K562 (cell line): ENCODE measurements around the gene NUBP2. TPM values are rescaled to one million over a fixed set of nuclear protein-coding genes. Genes with fewer than 3 reads are reported as not detected.

ENCODE experiments used
- ATAC-seq: fragments of 200-7000 bp; cut with Tn5 transposase; 3 replicates; pipeline ENCODE4 v1.9.1; 2020; ENCODE audit warnings: moderate library complexity
- BruUV-seq: library from RNA; stranded (reverse); fragments of 400-500 nt; replicated peaks from 2 replicates; lab custom pipeline; 2021; lab: Mats Ljungman, UMichigan
- CTCF ChIA-PET: fragments of 300-600 bp; formaldehyde crosslinking; extraction: SDS; loops from one replicate; lab custom pipeline; 2021; ENCODE audit warnings: low intra/inter-chr PET ratio; lab: Yijun Ruan, JAX
- POLR2A ChIA-PET: fragments of 300-600, 350-650 bp; sonication (Branson Sonifier 250); formaldehyde crosslinking; extraction: SDS; loops from one replicate; lab custom pipeline; 2021; ENCODE audit warnings: antibody characterized with exemption, inconsistent platforms; lab: Yijun Ruan, JAX
- DNase-seq, 4 experiments: peaks; one replicate each; pipeline versions ENCODE4 v3.0.0 to v3.0.0-alpha.2; 2011 to 2018; ENCODE audit warnings: low spot score in 3 of 4, mixed read lengths in 3 of 4; ENCODE audit errors: extremely low read depth in 1 of 4
- FAIRE-seq: peaks from 2 replicates; lab custom pipeline; 2011; peaks lifted over from hg19 to GRCh38; lab: Jason Lieb, UNC
- H2AFZ ChIP-seq: 2 replicates; pipeline ENCODE4 v1.6.0; 2011; ENCODE audit warnings: low read depth, low read length, control low read depth, inconsistent platforms
- H3K27ac ChIP-seq: fragments of 200-600 bp; 3 replicates; pipeline ENCODE4 v1.8.0; 2011; ENCODE audit warnings: low read depth, mild to moderate bottlenecking, control low read depth, inconsistent platforms, low read length, moderate library complexity, mixed read lengths; ENCODE audit errors: extremely low read depth
- H3K27me3 ChIP-seq, 2 experiments: fragments of 300-600 bp in 1 of 2; 2 replicates in 1 of 2; 3 replicates in 1 of 2; pipeline versions ENCODE4 v1.6.0 to v1.8.0; 2011; ENCODE audit warnings: inconsistent platforms in 2 of 2, low read length in 2 of 2, mild to moderate bottlenecking in 1 of 2, mixed read lengths in 1 of 2, moderate library complexity in 1 of 2; ENCODE audit not compliant: control insufficient read depth in 2 of 2, insufficient read depth in 2 of 2
- H3K36me3 ChIP-seq: fragments of 300-600 bp; 3 replicates; pipeline ENCODE4 v1.8.0; 2011; ENCODE audit warnings: mild to moderate bottlenecking, low read length, inconsistent platforms; ENCODE audit not compliant: control insufficient read depth, insufficient read depth
- H3K4me1 ChIP-seq, 2 experiments: fragments of 200-600 bp in 1 of 2; replicated peaks in 1 of 2; 2 replicates in 1 of 2; 3 replicates in 1 of 2; pipeline versions ENCODE4 v1.5.1 to v1.8.0; 2011; ENCODE audit warnings: inconsistent platforms in 2 of 2, low read length in 2 of 2, mild to moderate bottlenecking in 1 of 2, mixed read lengths in 1 of 2, moderate library complexity in 1 of 2; ENCODE audit not compliant: control insufficient read depth in 2 of 2, insufficient read depth in 2 of 2
- H3K4me2 ChIP-seq: 2 replicates; pipeline ENCODE4 v1.6.1; 2011; ENCODE audit warnings: low read length, control low read depth, inconsistent platforms, mixed read lengths; ENCODE audit not compliant: insufficient read depth
- H3K4me3 ChIP-seq: fragments of 200-600 bp; sonication (generic), shearing (Covaris generic); 2 replicates; pipeline ENCODE4 v1.5.1; 2016; ENCODE audit warnings: control low read depth, inconsistent platforms
- H3K79me2 ChIP-seq: fragments of 200-600 bp; 3 replicates; pipeline ENCODE4 v1.8.0; 2011; ENCODE audit warnings: low read length, inconsistent platforms; ENCODE audit not compliant: control insufficient read depth, insufficient read depth
- H3K9ac ChIP-seq, 2 experiments: 2 replicates each; pipeline versions ENCODE4 v1.6.0 to v1.6.1; 2011; ENCODE audit warnings: low read depth in 2 of 2, low read length in 2 of 2, control low read depth in 1 of 2, inconsistent platforms in 1 of 2, mild to moderate bottlenecking in 1 of 2, mixed read lengths in 1 of 2; ENCODE audit not compliant: insufficient read depth in 1 of 2
- H3K9me1 ChIP-seq: one replicate; pipeline ENCODE4 v1.6.0; 2011; ENCODE audit warnings: inconsistent platforms, mild to moderate bottlenecking, low read length, moderate library complexity; ENCODE audit not compliant: control insufficient read depth, insufficient read depth
- H3K9me3 ChIP-seq: replicated peaks from 2 replicates; pipeline ENCODE4 v1.5.1; 2011; ENCODE audit warnings: low read depth, low read length, inconsistent platforms; ENCODE audit not compliant: control insufficient read depth, insufficient read depth
- H4K20me1 ChIP-seq: replicated peaks from 2 replicates; pipeline ENCODE4 v1.6.1; 2011; ENCODE audit warnings: low read length, inconsistent platforms, mixed read lengths; ENCODE audit not compliant: control insufficient read depth, insufficient read depth
- BRCA1 ChIP-seq, 2 experiments: fragments of 450-650 bp in 1 of 2; sonication (generic) in 1 of 2; formaldehyde crosslinking in 1 of 2; IDR thresholded peaks; 2 replicates each; pipeline versions ENCODE4 v1.5.0 to v1.6.1; 2017 to 2020; ENCODE audit warnings: mild to moderate bottlenecking in 1 of 2, missing genetic modification reagents in 1 of 2
- FOXM1 ChIP-seq, 2 experiments: fragments of 450-650 bp in 1 of 2; sonication (generic) in 1 of 2; formaldehyde crosslinking in 1 of 2; IDR thresholded peaks; 2 replicates each; pipeline versions ENCODE4 v1.6.1 to v1.9.0; 2017 to 2022; ENCODE audit warnings: low read depth in 2 of 2, mild to moderate bottlenecking in 2 of 2, missing genetic modification reagents in 1 of 2, moderate library complexity in 1 of 2
- GTF2E2 ChIP-seq: fragments of 200-800 bp; sonication (Bioruptor generic); IDR thresholded peaks from 2 replicates; pipeline ENCODE4 v1.6.1; 2016; ENCODE audit warnings: missing genetic modification characterization, missing compliant biosample characterization
- MYC ChIP-seq, 2 experiments: fragments of 250-450 bp in 1 of 2; sonication (Bioruptor Pico) in 1 of 2; IDR thresholded peaks; 2 replicates each; pipeline versions ENCODE4 v1.5.1 to v1.6.1; 2012 to 2021; ENCODE audit warnings: low read depth in 2 of 2, borderline replicate concordance in 1 of 2, improper control_type of control experiment in 1 of 2, low read length in 1 of 2, mild to moderate bottlenecking in 1 of 2, moderate library complexity in 1 of 2
- NFATC3 ChIP-seq: fragments of 450-650 bp; IDR thresholded peaks from 2 replicates; pipeline ENCODE4 v1.6.1; 2017; ENCODE audit warnings: mild to moderate bottlenecking
- NFYB ChIP-seq: IDR thresholded peaks from 2 replicates; pipeline ENCODE4 v1.6.1; 2011; ENCODE audit warnings: mild to moderate bottlenecking, moderate library complexity; ENCODE audit not compliant: insufficient read length; ENCODE audit errors: extremely low read depth
- SAP30 ChIP-seq: fragments of 200-600 bp; sonication (generic); IDR thresholded peaks from 2 replicates; pipeline ENCODE4 v1.6.1; 2012; ENCODE audit warnings: borderline replicate concordance, low read depth, mild to moderate bottlenecking, moderate library complexity, low read length, control low read depth, inconsistent platforms; ENCODE audit not compliant: insufficient read depth, poor library complexity, severe bottlenecking
- TBP ChIP-seq: optimal IDR thresholded peaks from 2 replicates; pipeline ENCODE3; 2011; ENCODE audit warnings: low read depth, low read length, improper control_type of control experiment
- TCF7 ChIP-seq: sonication (generic); IDR thresholded peaks from 2 replicates; pipeline ENCODE4 v1.6.1; 2016; ENCODE audit warnings: antibody characterized with exemption, borderline replicate concordance
- ZNF140 ChIP-seq: fragments of 250-450 bp; sonication (Bioruptor Pico); IDR thresholded peaks from 2 replicates; pipeline ENCODE4 v1.8.0; 2021; ENCODE audit warnings: moderate library complexity, mild to moderate bottlenecking, inconsistent platforms
- ZNF785 ChIP-seq: fragments of 250-450 bp; sonication (Bioruptor Pico); IDR thresholded peaks from 2 replicates; pipeline ENCODE4 v1.4.0; 2020; ENCODE audit warnings: mild to moderate bottlenecking
- WGBS: fragments of 100-300 bp; shearing (Covaris generic); methylation state at CpG from one replicate; pipeline ENCODE4 v1.1.6; 2016; ENCODE audit warnings: low coverage, mixed read lengths; ENCODE audit not compliant: insufficient coverage; ENCODE audit errors: missing lambda C conversion rate; 5-methylcytosine and 5-hydroxymethylcytosine counted together
- in situ Hi-C: fragments of 300-500 bp; cut with MboI; formaldehyde crosslinking; loops from 4 replicates; pipeline ENCODE4 v1.15.0; 2018; ENCODE audit warnings: inconsistent platforms, mixed read lengths
- intact Hi-C: fragments of 100-400 bp; cut with micrococcal nuclease; formaldehyde crosslinking; loops from 2 replicates; pipeline ENCODE4 v1.14.2; 2022
- polyA plus RNA-seq, 8 experiments: library from polyadenylated mRNA; depleted of rRNA in 4 of 8; stranded (reverse) in 5 of 8; unstranded in 3 of 8; fragments of >200 nt; fragmentation: Nextera tagmentation in 2 of 8; fragmentation: Illumina TruSeq in 1 of 8; extraction: Ambion mirVana in 2 of 8; extraction: Trizol in 1 of 8; gene quantifications; 2 replicates each; pipeline versions ENCODE4 v1.2.1 to v1.2.3, GENCODE V29; 2011 to 2014; ENCODE audit warnings: inconsistent platforms in 1 of 8, missing spikeins in 1 of 8
- total RNA-seq, 7 experiments: library from RNA; depleted of rRNA in 6 of 7; stranded (reverse); fragments of >200 nt in 6 of 7; fragmentation: Illumina TruSeq in 2 of 7; extraction: Trizol in 2 of 7; gene quantifications; 2 replicates each; pipeline versions ENCODE4 v1.2.1 to v1.2.3, GENCODE V29; 2011 to 2021; ENCODE audit warnings: low replicate concordance in 1 of 7
- TF ChIP-seq, protein P1 (sequence below): sonication (generic); formaldehyde crosslinking; IDR thresholded peaks from 2 replicates; pipeline ENCODE4 v1.8.0; 2023; ENCODE audit warnings: mild to moderate bottlenecking, missing genetic modification reagents
- TF ChIP-seq, protein P2 (sequence below): sonication (generic); formaldehyde crosslinking; IDR thresholded peaks from 2 replicates; pipeline ENCODE4 v1.8.0; 2023; ENCODE audit warnings: mild to moderate bottlenecking, missing genetic modification reagents

NUBP2 gene
- total and polyA plus RNA-seq, 9 of the 15 experiments (the other 6 are each of a cell fraction or from before 2014, with no cell fraction given), result 1.8 to 115 (median 24.0) TPM

DNA sequence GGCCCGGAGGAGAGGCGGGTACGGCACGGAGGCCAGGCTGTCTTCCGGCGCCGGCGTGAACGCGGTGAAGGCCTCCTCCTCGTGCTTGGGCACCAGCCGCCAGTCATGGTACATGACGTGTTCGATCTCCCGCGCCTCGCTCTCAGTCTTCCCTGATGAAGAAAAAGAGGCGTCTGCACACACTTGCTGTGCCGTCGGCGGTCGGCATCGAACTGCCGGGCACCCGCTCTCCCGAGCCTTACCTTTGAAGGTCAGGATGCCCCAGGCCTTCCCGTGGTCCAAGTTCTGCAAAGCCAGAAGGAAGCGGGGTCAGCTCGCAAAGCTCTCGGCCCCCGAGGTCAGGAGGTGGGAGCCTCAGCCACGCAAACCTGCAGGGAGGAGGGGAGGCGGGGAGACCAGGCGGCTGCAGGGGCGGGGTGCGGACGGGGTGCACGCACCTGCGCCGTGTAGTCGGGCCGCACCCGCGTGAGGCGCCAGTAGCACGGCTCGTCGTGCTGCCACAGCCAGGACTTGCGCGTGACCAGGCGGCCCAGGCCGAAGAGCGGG lies 10.3 kb upstream of the NUBP2 start, which contains the start of gene EME2:
EME2 (plus strand) TSS at position 449 of the 546 bp plus-strand sequence. CDS start 418 bp downstream, outside the sequence.
- H3K36me3 ChIP-seq, result peaks cover 69% of the 10 kb centered on the region; the same call in 2 of the 3 replicates
- peak; percentile 17 for ATAC-seq
- BruUV-seq, result no TSS peak
- H2AFZ ChIP-seq, result peak within 1 kb of the TSS; percentile 81
- peak within 1 kb of the TSS; percentile 98 for H3K4me2 ChIP-seq
- in situ Hi-C loops (no loop called here), intact Hi-C loops (no loop called here)
- no peaks in the 10 kb centered on the region for H3K9me3 ChIP-seq
- POLR2A ChIA-PET, result interaction anchor here (0.6 to 4.3 kb wide), 11 partner anchors 9 to 394 kb away, joined by 3 to 35 read pairs (median 4); partner anchors contain the start of genes FAHD1, HAGH, MSRB1 and NUBP2
- CTCF ChIA-PET, result interaction anchor here (0.6 to 2.6 kb wide), 2 partner anchors 67 to 157 kb away, joined by 3 to 8 read pairs; partner anchors contain the start of gene MAPK8IP3
- peaks cover 20 to 97% of the 10 kb centered on the region in 2 experiments; a peak in 4 of 5 replicates for H3K4me1 ChIP-seq
- no peaks in the 10 kb centered on the region for H3K27me3 ChIP-seq
- peak; percentile 69 to 73 (median 71) for DNase-seq
- FAIRE-seq, result no peak
- peak within 1 kb of the TSS; percentile 96 for H3K4me3 ChIP-seq
- peak within 1 kb of the TSS; percentile 96 for H3K27ac ChIP-seq
- peaks cover 2% of the 10 kb centered on the region for H3K9me1 ChIP-seq
- peaks cover 51% of the 10 kb centered on the region for H3K79me2 ChIP-seq
- peaks cover 8% of the 10 kb centered on the region; the same call in 1 of the 2 replicates for H4K20me1 ChIP-seq
- WGBS, result 0% methylated on average over 41 of the region's 53 CpGs
- peak within 1 kb of the TSS; percentile 93 to 95 for H3K9ac ChIP-seq
- TF ChIP-seq NFYB (no peak), BRCA1 (IDR thresholded peaks at IDR 0.05) (no peak), BRCA1 (CRISPR knock-in tag; IDR thresholded peaks at IDR 0.05) (0 out of 2 replicates have a peak, but pooled peaks have one; percentile 1), ZNF140 (CRISPR knock-in tag) (no peak), ZNF785 (CRISPR knock-in tag) (no peak), MYC (IDR thresholded peaks at IDR 0.05; ENCODE audit: low read depth, low read length) (0 out of 2 replicates have a peak, but pooled peaks have one; percentile 3), MYC (CRISPR knock-in tag; IDR thresholded peaks at IDR 0.05; ENCODE audit: borderline replicate concordance, low read depth) (no peak), TBP (no peak), SAP30 (peak; percentile 9), FOXM1 (IDR thresholded peaks at IDR 0.05; ENCODE audit: low read depth) (no peak), FOXM1 (CRISPR knock-in tag; IDR thresholded peaks at IDR 0.05; ENCODE audit: low read depth) (no peak), TCF7 (no peak), GTF2E2 (no peak), NFATC3 (no peak)
- TF ChIP-seq, protein P1, sequence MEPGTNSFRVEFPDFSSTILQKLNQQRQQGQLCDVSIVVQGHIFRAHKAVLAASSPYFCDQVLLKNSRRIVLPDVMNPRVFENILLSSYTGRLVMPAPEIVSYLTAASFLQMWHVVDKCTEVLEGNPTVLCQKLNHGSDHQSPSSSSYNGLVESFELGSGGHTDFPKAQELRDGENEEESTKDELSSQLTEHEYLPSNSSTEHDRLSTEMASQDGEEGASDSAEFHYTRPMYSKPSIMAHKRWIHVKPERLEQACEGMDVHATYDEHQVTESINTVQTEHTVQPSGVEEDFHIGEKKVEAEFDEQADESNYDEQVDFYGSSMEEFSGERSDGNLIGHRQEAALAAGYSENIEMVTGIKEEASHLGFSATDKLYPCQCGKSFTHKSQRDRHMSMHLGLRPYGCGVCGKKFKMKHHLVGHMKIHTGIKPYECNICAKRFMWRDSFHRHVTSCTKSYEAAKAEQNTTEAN, result 0 out of 2 replicates have a peak, but pooled peaks have one; percentile 71
- TF ChIP-seq, protein P2, sequence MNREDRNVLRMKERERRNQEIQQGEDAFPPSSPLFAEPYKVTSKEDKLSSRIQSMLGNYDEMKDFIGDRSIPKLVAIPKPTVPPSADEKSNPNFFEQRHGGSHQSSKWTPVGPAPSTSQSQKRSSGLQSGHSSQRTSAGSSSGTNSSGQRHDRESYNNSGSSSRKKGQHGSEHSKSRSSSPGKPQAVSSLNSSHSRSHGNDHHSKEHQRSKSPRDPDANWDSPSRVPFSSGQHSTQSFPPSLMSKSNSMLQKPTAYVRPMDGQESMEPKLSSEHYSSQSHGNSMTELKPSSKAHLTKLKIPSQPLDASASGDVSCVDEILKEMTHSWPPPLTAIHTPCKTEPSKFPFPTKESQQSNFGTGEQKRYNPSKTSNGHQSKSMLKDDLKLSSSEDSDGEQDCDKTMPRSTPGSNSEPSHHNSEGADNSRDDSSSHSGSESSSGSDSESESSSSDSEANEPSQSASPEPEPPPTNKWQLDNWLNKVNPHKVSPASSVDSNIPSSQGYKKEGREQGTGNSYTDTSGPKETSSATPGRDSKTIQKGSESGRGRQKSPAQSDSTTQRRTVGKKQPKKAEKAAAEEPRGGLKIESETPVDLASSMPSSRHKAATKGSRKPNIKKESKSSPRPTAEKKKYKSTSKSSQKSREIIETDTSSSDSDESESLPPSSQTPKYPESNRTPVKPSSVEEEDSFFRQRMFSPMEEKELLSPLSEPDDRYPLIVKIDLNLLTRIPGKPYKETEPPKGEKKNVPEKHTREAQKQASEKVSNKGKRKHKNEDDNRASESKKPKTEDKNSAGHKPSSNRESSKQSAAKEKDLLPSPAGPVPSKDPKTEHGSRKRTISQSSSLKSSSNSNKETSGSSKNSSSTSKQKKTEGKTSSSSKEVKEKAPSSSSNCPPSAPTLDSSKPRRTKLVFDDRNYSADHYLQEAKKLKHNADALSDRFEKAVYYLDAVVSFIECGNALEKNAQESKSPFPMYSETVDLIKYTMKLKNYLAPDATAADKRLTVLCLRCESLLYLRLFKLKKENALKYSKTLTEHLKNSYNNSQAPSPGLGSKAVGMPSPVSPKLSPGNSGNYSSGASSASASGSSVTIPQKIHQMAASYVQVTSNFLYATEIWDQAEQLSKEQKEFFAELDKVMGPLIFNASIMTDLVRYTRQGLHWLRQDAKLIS (CRISPR knock-in tag), result 0 out of 2 replicates have a peak, but pooled peaks have one; percentile 10
